ENCODE data around the gene FRAS1. TPM values are rescaled to one million over a fixed set of nuclear protein-coding genes. Genes with fewer than 3 reads are reported as not detected.

The FRAS1 gene
- total and polyA plus RNA-seq, 2 of the 8 experiments (the other 6 are each of a cell fraction or from before 2014, with no cell fraction given) = 38.5 to 109 TPM

DNA sequence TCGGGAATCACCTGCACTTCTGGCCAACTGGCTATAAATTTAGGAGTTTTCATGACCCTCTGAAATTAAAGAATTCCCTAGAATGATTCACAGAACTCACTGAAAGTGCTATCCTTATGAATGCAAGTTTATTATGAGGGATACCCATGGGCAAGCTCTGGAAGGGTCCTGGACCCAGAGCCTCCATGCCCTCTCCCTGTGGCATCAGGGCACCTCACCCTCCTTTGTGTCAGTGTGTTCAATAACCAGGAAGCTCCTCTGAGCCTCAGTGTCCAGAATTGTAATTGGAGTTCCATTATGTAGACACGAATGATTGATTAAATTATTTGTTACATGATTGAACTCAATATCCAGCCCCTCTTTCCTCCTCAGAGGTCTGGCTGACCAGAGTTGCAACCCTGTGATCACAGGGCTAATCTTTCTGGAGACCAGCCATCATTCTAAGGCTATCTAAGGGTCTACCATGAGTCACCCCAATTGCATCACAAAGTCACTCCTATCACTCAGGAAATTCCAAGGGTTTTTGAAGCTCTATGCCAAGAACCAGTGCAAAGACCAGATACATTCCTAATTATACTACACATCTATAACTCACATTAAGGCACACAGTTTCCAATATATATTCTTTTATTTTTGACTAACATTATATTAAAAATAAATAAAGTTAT lies 503.3 kb downstream of the FRAS1 start:
- Histone ChIP-seq H3K79me1 (ENCODE audit: low read depth, low read length) (no peaks in the 10 kb centered on the region), H3K56ac (replicated peaks; ENCODE audit: insufficient read length, low read depth, low read length) (no peak overlapping the region), H3K4me1 (replicated peaks in 1 of 4; ENCODE audit: control insufficient read depth in 3 of 4, insufficient read depth in 4 of 4, low read length in 3 of 4) (peaks cover 5 to 11% (median 9%) of the 10 kb centered on the region in 4 experiments; a peak in 6 of 7 replicates), H2BK12ac (ENCODE audit: low read depth, low read length) (no peak overlapping the region), H2BK5ac (ENCODE audit: low read depth, low read length) (no peak overlapping the region), H3K4ac (replicated peaks; ENCODE audit: insufficient read length, low read depth, low read length) (no peak overlapping the region), H2AK5ac (ENCODE audit: low read depth, low read length) (no peak overlapping the region), H3K9ac (replicated peaks in 1 of 4; ENCODE audit: extremely low read depth in 1 of 4, low read depth in 3 of 4, low read length in 3 of 4) (no peak overlapping the region), H3K27me3 (replicated peaks in 1 of 4; ENCODE audit: control insufficient read depth in 3 of 4, extremely low read depth in 1 of 4, insufficient read depth in 3 of 4, low read length in 3 of 4) (no peaks in the 10 kb centered on the region), H3K9me3 (ENCODE audit: insufficient read depth in 2 of 2, low read depth in 1 of 2, low read length in 1 of 2) (no peaks in the 10 kb centered on the region), H2BK20ac (ENCODE audit: low read length) (no peak overlapping the region), H2BK120ac (replicated peaks; ENCODE audit: low read depth, low read length) (no peak overlapping the region), H3K4me3 (ENCODE audit: extremely low read depth in 1 of 4, insufficient read depth in 2 of 4, low read depth in 3 of 4, low read length in 4 of 4) (no peak overlapping the region), H4K8ac (ENCODE audit: extremely low read depth, insufficient read depth, low read length) (no peak overlapping the region), H4K91ac (replicated peaks; ENCODE audit: insufficient read length, low read length) (no peak overlapping the region), H2BK15ac (ENCODE audit: low read length) (no peak overlapping the region), H3K23ac (ENCODE audit: insufficient read length) (no peak overlapping the region), H3K4me2 (ENCODE audit: insufficient read depth in 1 of 2, low read depth in 2 of 2, low read length in 2 of 2) (peak overlapping the region in 1 of 2 experiments; percentile 9; a peak in 2 of 4 replicates), H3K27ac (ENCODE audit: low read depth, low read length) (no peak overlapping the region), H4K5ac (ENCODE audit: insufficient read length, low read depth, low read length) (no peak overlapping the region), H3K79me2 (ENCODE audit: control insufficient read depth in 1 of 2, insufficient read depth in 2 of 2, low read length in 2 of 2) (no peaks in the 10 kb centered on the region), H3K18ac (ENCODE audit: extremely low read depth, low read length) (no peak overlapping the region), H2AFZ (ENCODE audit: low read length) (no peak overlapping the region), H4K20me1 (replicated peaks in 1 of 2; ENCODE audit: control insufficient read depth in 1 of 2, insufficient read depth in 2 of 2, low read length in 2 of 2) (no peaks in the 10 kb centered on the region), H3K23me2 (ENCODE audit: low read depth, low read length) (no peaks in the 10 kb centered on the region), H3K36me3 (ENCODE audit: control insufficient read depth in 2 of 4, insufficient read depth in 4 of 4, low read length in 3 of 4) (no peaks in the 10 kb centered on the region), H3K14ac (ENCODE audit: insufficient read length) (no peak overlapping the region)
- POLR2A ChIA-PET (ENCODE audit: partially characterized antibody) = interaction anchor here (1.3 kb wide), 2 partner anchors 9 kb away, joined by 5 read pairs; partner anchors contain the start of gene ANXA3
- DNase-seq (ENCODE audit: low read depth in 1 of 2, low spot score in 2 of 2) (no peak), FAIRE-seq (no peak)
- 87% methylated on average over 2 of the region's 2 CpGs; no CpG with 5 or more reads in 1 of the 2 experiments for WGBS, 2 experiments (ENCODE audit: extremely low coverage in 1 of 2, insufficient coverage in 1 of 2, insufficient read length in 1 of 2, insufficient replicate concordance in 2 of 2, low coverage in 1 of 2, low lambda C conversion rate in 2 of 2, missing lambda C conversion rate in 1 of 2)
- CTCF ChIA-PET (ENCODE audit: partially characterized antibody) = interaction anchor here (1.0 to 2.1 kb wide), 3 partner anchors 10 to 619 kb away, joined by 3 to 6 read pairs (median 4); partner anchors contain the start of gene ANXA3
- TF ChIP-seq GTF2F1 (IDR thresholded peaks at IDR 0.05; ENCODE audit: borderline replicate concordance, low read depth, low read length) = no peak
- TF ChIP-seq JUND (IDR thresholded peaks at IDR 0.05; ENCODE audit: low read length) = peak; percentile 79

Measured in H1 (cell line).